HEK293T (cell line): Measurements from ENCODE around the gene JOSD2.

Experiments
- CTCF ChIA-PET: fragments of 350-600 bp; formaldehyde crosslinking; extraction: SDS; loops from one replicate; lab custom pipeline; 2021; ENCODE audit warnings: antibody characterized with exemption, inconsistent platforms; lab: Yijun Ruan, JAX
- POLR2A ChIA-PET: fragments of 350-600 bp; formaldehyde crosslinking; extraction: SDS; loops from one replicate; lab custom pipeline; 2020; ENCODE audit warnings: antibody characterized with exemption, inconsistent platforms; lab: Yijun Ruan, JAX
- DNase-seq: peaks from one replicate; pipeline ENCODE4 v3.0.0; 2012; ENCODE audit warnings: mixed read lengths; ENCODE audit errors: extremely low spot score
- ARNT ChIP-seq: fragments of 450-650 bp; IDR thresholded peaks from 2 replicates; pipeline ENCODE4 v1.6.1; 2017; ENCODE audit warnings: mild to moderate bottlenecking
- BHLHE40 ChIP-seq: fragments of 450-650 bp; IDR thresholded peaks from 2 replicates; pipeline ENCODE4 v1.6.1; 2016; ENCODE audit warnings: mild to moderate bottlenecking, moderate library complexity, borderline replicate concordance
- CTBP1 ChIP-seq: fragments of 450-650 bp; IDR thresholded peaks from 2 replicates; pipeline ENCODE4 v1.6.1; 2016; ENCODE audit warnings: borderline replicate concordance
- ELF4 ChIP-seq: fragments of 450-650 bp; IDR thresholded peaks from 2 replicates; pipeline ENCODE4 v1.6.1; 2017; ENCODE audit warnings: antibody characterized with exemption
- FOXA1 ChIP-seq: fragments of 450-650 bp; IDR thresholded peaks from 2 replicates; pipeline ENCODE4 v1.6.1; 2016; ENCODE audit warnings: mild to moderate bottlenecking
- FOXK2 ChIP-seq: fragments of 450-650 bp; IDR thresholded peaks from 2 replicates; pipeline ENCODE4 v1.6.1; 2016; ENCODE audit warnings: mild to moderate bottlenecking
- FOXM1 ChIP-seq: fragments of 450-650 bp; IDR thresholded peaks from 2 replicates; pipeline ENCODE4 v1.6.1; 2017; ENCODE audit warnings: mild to moderate bottlenecking, borderline replicate concordance
- HDGF ChIP-seq: fragments of 450-650 bp; IDR thresholded peaks from 2 replicates; pipeline ENCODE4 v1.6.1; 2017; ENCODE audit warnings: antibody characterized with exemption, borderline replicate concordance
- L3MBTL2 ChIP-seq: fragments of 450-650 bp; conservative IDR thresholded peaks from 2 replicates; pipeline ENCODE4 v1.6.1; 2016; ENCODE audit warnings: mild to moderate bottlenecking
- LEF1 ChIP-seq: fragments of 450-650 bp; IDR thresholded peaks from 2 replicates; pipeline ENCODE4 v1.6.1; 2017; ENCODE audit warnings: mild to moderate bottlenecking, borderline replicate concordance
- NFRKB ChIP-seq: fragments of 450-650 bp; IDR thresholded peaks from 2 replicates; pipeline ENCODE4 v1.6.1; 2016; ENCODE audit warnings: mild to moderate bottlenecking, moderate library complexity
- SP1 ChIP-seq: fragments of 450-650 bp; IDR thresholded peaks from 2 replicates; pipeline ENCODE4 v1.6.1; 2017
- SUZ12 ChIP-seq: fragments of 450-650 bp; IDR thresholded peaks from 2 replicates; pipeline ENCODE4 v1.6.1; 2016; ENCODE audit warnings: mild to moderate bottlenecking
- TARDBP ChIP-seq: fragments of 450-650 bp; IDR thresholded peaks from 2 replicates; pipeline ENCODE4 v1.6.1; 2016
- ZNF384 ChIP-seq: fragments of 450-650 bp; IDR thresholded peaks from 2 replicates; pipeline ENCODE4 v1.6.1; 2016
- TF ChIP-seq, protein P1 (sequence below): fragments of 450-650 bp; IDR thresholded peaks from 2 replicates; pipeline ENCODE4 v1.6.1; 2016

Gene JOSD2

DNA sequence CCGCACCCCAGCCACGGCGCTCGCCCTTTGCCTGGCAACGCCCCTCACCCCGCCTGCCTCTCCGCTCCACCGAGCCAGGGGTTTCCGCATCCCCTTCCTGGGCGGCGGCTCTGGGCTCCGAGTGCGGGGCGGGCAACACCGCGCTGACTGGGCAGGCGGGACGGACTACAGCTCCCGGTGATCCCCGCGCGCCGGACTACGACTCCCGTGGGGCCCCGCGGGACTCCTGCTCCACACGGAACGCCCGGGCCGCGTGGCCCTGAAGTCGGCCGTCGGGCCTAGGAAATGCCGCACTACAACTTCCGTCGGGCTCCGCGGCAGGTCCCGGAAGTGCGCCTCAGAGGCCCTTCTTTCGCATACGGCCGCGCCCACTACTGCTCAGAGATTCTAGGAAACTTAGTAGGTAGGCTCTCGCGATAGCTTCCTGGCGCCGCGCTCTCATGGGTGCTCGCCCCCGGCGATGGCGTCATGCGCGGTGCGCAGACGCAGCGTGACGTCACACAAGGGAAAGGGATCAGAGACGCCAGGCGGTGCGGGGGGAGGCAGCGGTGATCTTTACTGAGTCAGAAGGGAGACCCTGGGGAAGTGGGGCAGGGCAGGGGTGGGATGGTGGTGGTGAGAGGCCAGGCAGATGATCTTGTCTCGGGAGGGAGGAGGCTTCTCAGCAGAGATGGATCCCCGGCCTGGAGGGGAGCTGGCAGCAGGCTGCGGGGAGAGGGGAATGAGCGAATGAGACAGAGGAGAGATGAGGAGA lies at the start of gene JOSD2:
Gene JOSD2 (minus strand): TSS at position 123 of the 754 bp plus-strand sequence. CDS start 760 bp downstream, outside the sequence.
- TF ChIP-seq SP1 (no peak; the same call in 1 of the 2 replicates), HDGF (no peak), TARDBP (peak; percentile 98), FOXM1 (no peak), ELF4 (peak; percentile 93), CTBP1 (peak; percentile 54; the same call in 1 of the 2 replicates), L3MBTL2 (peak; percentile 48; the same call in 1 of the 2 replicates)
- TF ChIP-seq, protein P1, sequence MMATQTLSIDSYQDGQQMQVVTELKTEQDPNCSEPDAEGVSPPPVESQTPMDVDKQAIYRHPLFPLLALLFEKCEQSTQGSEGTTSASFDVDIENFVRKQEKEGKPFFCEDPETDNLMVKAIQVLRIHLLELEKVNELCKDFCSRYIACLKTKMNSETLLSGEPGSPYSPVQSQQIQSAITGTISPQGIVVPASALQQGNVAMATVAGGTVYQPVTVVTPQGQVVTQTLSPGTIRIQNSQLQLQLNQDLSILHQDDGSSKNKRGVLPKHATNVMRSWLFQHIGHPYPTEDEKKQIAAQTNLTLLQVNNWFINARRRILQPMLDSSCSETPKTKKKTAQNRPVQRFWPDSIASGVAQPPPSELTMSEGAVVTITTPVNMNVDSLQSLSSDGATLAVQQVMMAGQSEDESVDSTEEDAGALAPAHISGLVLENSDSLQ: no peak
- CTCF ChIA-PET: interaction anchor here (0.7 kb wide), 1 partner anchor 46 kb away, joined by 3 read pairs; no protein-coding TSS in a partner anchor
- peak; percentile 98 for DNase-seq
- POLR2A ChIA-PET: interaction anchor here (0.6 to 2.1 kb wide), 11 partner anchors 14 to 217 kb away, joined by 3 to 6 read pairs (median 3); partner anchors contain the start of gene NR1H2

GRCh38 chr19:50559636-50560035 lies 48.6 kb upstream of the JOSD2 start:
- CTCF ChIA-PET: interaction anchor here (1.6 kb wide), 1 partner anchor 165 kb away, joined by 4 read pairs; no protein-coding TSS in a partner anchor
- DNase-seq: no peak
- TF ChIP-seq NFRKB (no peak), CTBP1 (no peak), LEF1 (no peak), L3MBTL2 (no peak), FOXA1 (no peak), ARNT (no peak), FOXK2 (no peak), TARDBP (no peak), HDGF (no peak), SP1 (no peak), BHLHE40 (no peak), SUZ12 (no peak), ZNF384 (no peak), ELF4 (no peak)
- TF ChIP-seq, protein P1: no peak
- POLR2A ChIA-PET: no interaction called here

GRCh38 chr19:50558449-50558848 lies 47.5 kb upstream of the JOSD2 start:
- no peak for DNase-seq
- POLR2A ChIA-PET: no interaction called here
- CTCF ChIA-PET: interaction anchor here (4.5 kb wide), 1 partner anchor 21 kb away, joined by 27 read pairs; no protein-coding TSS in a partner anchor
- TF ChIP-seq FOXK2: no peak
- no peak for TF ChIP-seq BHLHE40
- TF ChIP-seq, protein P1: no peak
- no peak for TF ChIP-seq ZNF384
- TF ChIP-seq CTBP1: no peak
- TF ChIP-seq SP1: no peak
- no peak for TF ChIP-seq ARNT
- TF ChIP-seq HDGF: no peak
- no peak for TF ChIP-seq FOXA1
- TF ChIP-seq ELF4: no peak
- TF ChIP-seq NFRKB: no peak
- TF ChIP-seq SUZ12: no peak
- TF ChIP-seq FOXM1: no peak
- no peak for TF ChIP-seq LEF1
- TF ChIP-seq L3MBTL2: no peak
- TF ChIP-seq TARDBP: no peak

DNA sequence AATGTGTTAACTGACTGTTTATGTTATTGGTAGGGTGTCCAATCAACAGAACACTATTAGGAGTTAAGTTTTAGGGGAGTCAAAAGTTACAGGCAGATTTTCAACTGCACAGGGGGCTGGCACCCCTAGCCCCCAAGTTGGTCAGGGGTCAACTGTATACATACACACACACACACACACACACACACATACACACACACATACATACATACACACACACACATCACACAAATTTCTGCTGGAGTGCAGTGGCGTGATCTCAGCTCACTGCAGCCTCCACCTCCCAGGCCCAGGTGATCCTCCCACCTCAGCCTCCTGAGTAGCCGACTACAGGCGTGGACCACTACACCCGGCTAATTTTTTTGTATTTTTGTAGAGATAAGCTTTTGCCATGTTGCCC lies 47.0 kb upstream of the JOSD2 start:
- DNase-seq: no peak
- POLR2A ChIA-PET: no interaction called here
- no peak for TF ChIP-seq BHLHE40
- CTCF ChIA-PET: interaction anchor here (4.5 kb wide), 1 partner anchor 21 kb away, joined by 27 read pairs; no protein-coding TSS in a partner anchor

DNA sequence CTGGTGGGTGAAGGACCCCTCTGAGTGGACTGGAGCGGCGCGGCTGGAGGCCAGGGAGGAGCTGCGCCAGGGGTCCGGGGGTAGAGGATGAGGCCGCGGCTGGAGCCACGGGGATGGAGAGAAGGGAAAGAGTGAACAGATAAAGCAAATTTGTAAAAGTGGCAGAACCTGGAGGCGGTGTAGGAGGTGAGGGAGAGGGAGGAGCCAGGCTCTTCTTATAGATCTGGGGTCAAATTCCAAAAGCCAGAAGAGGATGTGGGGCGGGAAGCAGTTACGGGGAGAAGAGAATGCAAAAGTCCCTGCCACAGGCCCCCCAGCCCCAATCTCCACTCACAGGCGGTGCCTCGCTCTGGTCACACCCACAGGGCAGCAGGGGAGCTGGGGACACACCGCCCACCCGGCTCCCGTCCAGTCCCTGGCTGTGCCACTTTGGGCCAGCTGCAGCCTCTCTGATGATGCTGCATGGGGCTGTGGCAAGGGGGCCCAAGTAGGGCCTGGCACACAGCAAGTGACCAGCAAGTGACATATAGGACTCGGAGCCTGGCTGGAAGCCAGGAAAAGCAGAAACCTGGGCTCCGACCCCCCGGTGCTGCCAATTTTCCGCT lies 46.1 kb upstream of the JOSD2 start:
- no peak for DNase-seq
- ChIA-PET POLR2A (interaction anchor here (0.7 to 1.4 kb wide), 4 partner anchors 17 to 200 kb away, joined by 3 to 4 read pairs (median 3); partner anchors contain the start of gene JOSD2), CTCF (interaction anchor here (0.5 to 4.5 kb wide), 14 partner anchors 7 to 364 kb away, joined by 3 to 27 read pairs (median 4); partner anchors contain the start of gene POLD1)
- TF ChIP-seq BHLHE40: no peak
- TF ChIP-seq LEF1: no peak
- TF ChIP-seq ARNT: no peak
- no peak for TF ChIP-seq L3MBTL2
- TF ChIP-seq, protein P1: no peak
- no peak for TF ChIP-seq TARDBP
- TF ChIP-seq ZNF384: no peak
- TF ChIP-seq ELF4: no peak
- TF ChIP-seq CTBP1: no peak
- TF ChIP-seq FOXA1: no peak
